ENCODE data around the gene HSD17B12.
"Not testable (repeated sequence)": the region's sequence is repeated elsewhere in the genome, so short reads cannot be mapped to it uniquely, and the experiment has no call there.

The HSD17B12 gene

DNA sequence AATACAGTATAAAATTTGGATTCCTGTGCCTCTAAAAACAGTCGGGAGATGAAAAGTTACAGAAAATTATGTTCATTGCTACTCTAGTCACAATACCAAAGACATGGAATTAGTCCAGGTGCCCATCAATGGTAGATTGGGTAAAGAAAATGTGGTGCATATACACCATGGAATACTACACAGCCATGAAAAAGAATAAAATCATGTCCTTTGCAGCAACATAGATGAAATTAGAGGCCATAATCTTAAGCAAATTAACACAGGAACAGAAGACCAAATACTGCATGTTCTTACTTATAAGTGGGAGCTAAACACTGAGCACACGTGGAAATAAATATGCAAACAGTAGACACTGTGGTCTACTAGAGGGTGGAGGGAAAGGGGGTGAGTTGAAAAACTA, 67.6 kb downstream of the HSD17B12 start:
- Histone ChIP-seq H3K4me2 (ENCODE audit: low read length) (no peak overlapping the region), H3K9ac (ENCODE audit: low read depth, low read length) (no peak overlapping the region), H3K9me3 (replicated peaks; ENCODE audit: low read length) (no peaks in the 10 kb centered on the region), H3K4me1 (ENCODE audit: control insufficient read depth, insufficient read depth, low read length) (no peaks in the 10 kb centered on the region), H3K27me3 (ENCODE audit: control insufficient read depth, insufficient read depth, low read length) (no peaks in the 10 kb centered on the region), H3K36me3 (ENCODE audit: insufficient read depth, low read length) (peaks cover 2% of the 10 kb centered on the region), H3K4me3 (ENCODE audit: low read length) (no peak overlapping the region)

GRCh38 chr11:43751726-43752125, 71.2 kb downstream of the HSD17B12 start:
- Histone ChIP-seq H3K36me3 (ENCODE audit: insufficient read depth, low read length) (peaks cover 9% of the 10 kb centered on the region), H3K27me3 (ENCODE audit: control insufficient read depth, insufficient read depth, low read length) (no peaks in the 10 kb centered on the region), H3K4me3 (ENCODE audit: low read length) (no peak overlapping the region)

DNA sequence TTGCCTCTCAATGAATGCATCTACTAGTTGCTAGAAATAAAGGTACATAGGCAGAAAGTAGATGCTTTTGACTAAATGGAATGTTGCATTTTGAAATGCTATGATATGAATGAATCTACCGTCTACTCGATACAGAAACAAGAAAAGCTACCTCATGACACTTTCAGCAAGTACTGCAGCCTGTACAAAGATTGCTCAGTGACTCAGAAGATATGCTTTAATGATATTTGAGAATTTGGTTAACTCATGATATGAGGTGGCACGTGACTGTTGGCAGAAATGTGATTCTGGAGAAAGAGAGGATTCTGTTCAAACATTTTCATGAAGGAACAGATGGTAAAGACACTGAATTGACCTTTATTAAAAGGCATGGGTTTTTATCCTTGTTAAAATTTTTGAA, 76.0 kb downstream of the HSD17B12 start:
- peaks cover 7% of the 10 kb centered on the region for H3K36me3 ChIP-seq (ENCODE audit: insufficient read depth, low read length)

More at GRCh38 chr11:43751726-43752125, 71.2 kb downstream of the HSD17B12 start:
- Histone ChIP-seq H3K9me3 (replicated peaks; ENCODE audit: low read length) (no peaks in the 10 kb centered on the region), H3K9ac (ENCODE audit: low read depth, low read length) (no peak overlapping the region), H3K4me1 (ENCODE audit: control insufficient read depth, insufficient read depth, low read length) (peaks cover 6% of the 10 kb centered on the region), H3K4me2 (ENCODE audit: low read length) (no peak overlapping the region)

GRCh38 chr11:43758927-43759326, 78.4 kb downstream of the HSD17B12 start:
- peaks cover 10% of the 10 kb centered on the region for H3K4me1 ChIP-seq (ENCODE audit: control insufficient read depth, insufficient read depth, low read length)
- no peak overlapping the region for H3K4me3 ChIP-seq (ENCODE audit: low read length)
- H3K9ac ChIP-seq (ENCODE audit: low read depth, low read length), result no peak overlapping the region
- H3K9me3 ChIP-seq (replicated peaks; ENCODE audit: low read length), result no peaks in the 10 kb centered on the region
- peaks cover 7% of the 10 kb centered on the region for H3K36me3 ChIP-seq (ENCODE audit: insufficient read depth, low read length)
- no peak overlapping the region for H3K4me2 ChIP-seq (ENCODE audit: low read length)
- H3K27me3 ChIP-seq (ENCODE audit: control insufficient read depth, insufficient read depth, low read length), result no peaks in the 10 kb centered on the region

More for the DNA sequence above, 76.0 kb downstream of the HSD17B12 start:
- no peak overlapping the region for H3K4me2 ChIP-seq (ENCODE audit: low read length)
- no peak overlapping the region for H3K4me3 ChIP-seq (ENCODE audit: low read length)
- no peaks in the 10 kb centered on the region for H3K27me3 ChIP-seq (ENCODE audit: control insufficient read depth, insufficient read depth, low read length)
- H3K9me3 ChIP-seq (replicated peaks; ENCODE audit: low read length), result no peaks in the 10 kb centered on the region
- H3K9ac ChIP-seq (ENCODE audit: low read depth, low read length), result no peak overlapping the region
- peaks cover 10% of the 10 kb centered on the region for H3K4me1 ChIP-seq (ENCODE audit: control insufficient read depth, insufficient read depth, low read length)

DNA sequence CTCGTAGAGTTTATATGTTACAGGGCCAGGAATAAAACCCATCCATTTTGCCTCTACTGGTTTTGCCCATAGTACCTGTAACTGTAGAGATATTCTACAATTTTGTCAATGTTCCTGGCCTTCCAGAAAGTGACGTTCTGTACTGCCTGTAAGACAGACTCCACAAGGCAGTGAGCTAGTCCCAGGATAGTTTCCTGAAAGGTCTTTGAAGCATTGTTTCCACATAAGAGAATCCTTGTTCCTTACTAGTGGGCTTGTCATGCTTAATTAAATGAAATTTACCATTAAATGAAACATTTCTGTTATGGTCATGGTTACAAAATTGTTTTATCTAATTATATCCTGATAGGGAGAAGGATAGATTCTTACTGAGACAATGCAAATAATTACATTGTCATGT, 80.4 kb downstream of the HSD17B12 start:
- Histone ChIP-seq H3K4me2 (ENCODE audit: low read length) (no peak overlapping the region), H3K36me3 (ENCODE audit: insufficient read depth, low read length) (no peaks in the 10 kb centered on the region), H3K4me3 (ENCODE audit: low read length) (no peak overlapping the region), H3K4me1 (ENCODE audit: control insufficient read depth, insufficient read depth, low read length) (peaks cover 10% of the 10 kb centered on the region), H3K9ac (ENCODE audit: low read depth, low read length) (no peak overlapping the region), H3K27me3 (ENCODE audit: control insufficient read depth, insufficient read depth, low read length) (no peaks in the 10 kb centered on the region), H3K9me3 (replicated peaks; ENCODE audit: low read length) (no peaks in the 10 kb centered on the region)

- H3K9me3 ChIP-seq (replicated peaks; ENCODE audit: low read length), result no peaks in the 10 kb centered on the region
- H3K27me3 ChIP-seq (ENCODE audit: control insufficient read depth, insufficient read depth, low read length), result no peaks in the 10 kb centered on the region
- H3K4me1 ChIP-seq (ENCODE audit: control insufficient read depth, insufficient read depth, low read length), result no peaks in the 10 kb centered on the region
- no peak overlapping the region for H3K9ac ChIP-seq (ENCODE audit: low read depth, low read length)
- peaks cover 9% of the 10 kb centered on the region for H3K36me3 ChIP-seq (ENCODE audit: insufficient read depth, low read length)
- no peak overlapping the region for H3K4me3 ChIP-seq (ENCODE audit: low read length)
- H3K4me2 ChIP-seq (ENCODE audit: low read length), result no peak overlapping the region
Observed at GRCh38 chr11:43765194-43765593, 84.7 kb downstream of the HSD17B12 start.

- H3K27me3 ChIP-seq (ENCODE audit: control insufficient read depth, insufficient read depth, low read length); H3K4me3 ChIP-seq (ENCODE audit: low read length); H3K4me2 ChIP-seq (ENCODE audit: low read length); H3K9ac ChIP-seq (ENCODE audit: low read depth, low read length); H3K36me3 ChIP-seq (ENCODE audit: insufficient read depth, low read length); H3K9me3 ChIP-seq (replicated peaks; ENCODE audit: low read length); H3K4me1 ChIP-seq (ENCODE audit: control insufficient read depth, insufficient read depth, low read length): not testable (repeated sequence)
Observed at GRCh38 chr11:43768654-43769053, 88.1 kb downstream of the HSD17B12 start.

- Histone ChIP-seq H3K9me3 (replicated peaks; ENCODE audit: low read length) (no peaks in the 10 kb centered on the region), H3K27me3 (ENCODE audit: control insufficient read depth, insufficient read depth, low read length) (no peaks in the 10 kb centered on the region), H3K4me3 (ENCODE audit: low read length) (no peak overlapping the region), H3K36me3 (ENCODE audit: insufficient read depth, low read length) (peaks cover 9% of the 10 kb centered on the region), H3K9ac (ENCODE audit: low read depth, low read length) (no peak overlapping the region), H3K4me1 (ENCODE audit: control insufficient read depth, insufficient read depth, low read length) (no peaks in the 10 kb centered on the region), H3K4me2 (ENCODE audit: low read length) (no peak overlapping the region)
Observed at GRCh38 chr11:43770173-43770572, 89.6 kb downstream of the HSD17B12 start.

DNA sequence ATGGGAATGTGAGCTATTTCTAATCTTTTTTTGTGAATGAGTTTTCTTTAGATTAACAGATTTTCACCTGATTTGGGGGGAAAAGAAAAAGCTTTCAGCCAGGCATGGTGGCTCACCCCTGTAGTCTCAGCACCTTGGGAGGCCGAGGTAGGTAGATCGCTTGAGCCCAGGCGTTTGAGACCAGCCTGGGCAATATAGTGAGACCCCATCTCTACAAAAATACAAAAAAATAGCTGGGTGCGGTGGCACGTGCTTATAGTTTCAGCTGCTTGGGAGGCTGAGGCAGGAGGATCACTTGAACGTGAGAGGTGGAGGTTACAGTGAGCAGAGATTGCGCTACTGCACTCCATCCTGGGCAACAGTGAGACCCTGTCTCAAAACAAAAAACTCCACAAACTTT, 92.2 kb downstream of the HSD17B12 start:
- Histone ChIP-seq H3K4me1 (ENCODE audit: control insufficient read depth, insufficient read depth, low read length) (no peaks in the 10 kb centered on the region), H3K4me3 (ENCODE audit: low read length) (no peak overlapping the region), H3K4me2 (ENCODE audit: low read length) (no peak overlapping the region), H3K36me3 (ENCODE audit: insufficient read depth, low read length) (peaks cover 9% of the 10 kb centered on the region), H3K9ac (ENCODE audit: low read depth, low read length) (no peak overlapping the region), H3K27me3 (ENCODE audit: control insufficient read depth, insufficient read depth, low read length) (no peaks in the 10 kb centered on the region), H3K9me3 (replicated peaks; ENCODE audit: low read length) (no peaks in the 10 kb centered on the region)

GRCh38 chr11:43774786-43775185, 94.2 kb downstream of the HSD17B12 start:
- Histone ChIP-seq H3K9me3 (replicated peaks; ENCODE audit: low read length) (no peaks in the 10 kb centered on the region), H3K9ac (ENCODE audit: low read depth, low read length) (no peak overlapping the region)

DNA sequence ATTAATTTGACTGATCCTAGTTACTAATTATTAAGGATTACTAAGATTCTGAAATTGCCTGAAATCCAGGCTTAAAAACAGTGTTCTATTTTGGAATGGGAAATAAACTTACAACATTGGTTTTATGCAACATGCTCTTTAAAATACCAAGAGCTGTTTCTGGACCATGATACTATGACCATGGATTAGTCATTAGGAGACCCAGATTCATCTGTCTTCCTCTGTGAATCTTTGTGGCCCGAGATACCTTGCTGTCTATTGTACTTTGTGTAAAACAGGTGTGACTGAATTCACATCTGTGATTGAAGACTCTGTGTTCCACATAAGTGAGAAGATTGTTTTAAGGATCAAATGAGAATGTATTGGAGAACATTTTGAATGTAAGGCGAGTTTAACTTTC, 98.8 kb downstream of the HSD17B12 start:
- Histone ChIP-seq H3K9ac (ENCODE audit: low read depth, low read length) (no peak overlapping the region), H3K4me1 (ENCODE audit: control insufficient read depth, insufficient read depth, low read length) (no peaks in the 10 kb centered on the region), H3K27me3 (ENCODE audit: control insufficient read depth, insufficient read depth, low read length) (no peaks in the 10 kb centered on the region), H3K36me3 (ENCODE audit: insufficient read depth, low read length) (no peaks in the 10 kb centered on the region), H3K4me2 (ENCODE audit: low read length) (no peak overlapping the region), H3K9me3 (replicated peaks; ENCODE audit: low read length) (no peaks in the 10 kb centered on the region), H3K4me3 (ENCODE audit: low read length) (no peak overlapping the region)

More at GRCh38 chr11:43774786-43775185, 94.2 kb downstream of the HSD17B12 start:
- Histone ChIP-seq H3K4me2 (ENCODE audit: low read length) (no peak overlapping the region), H3K4me1 (ENCODE audit: control insufficient read depth, insufficient read depth, low read length) (no peaks in the 10 kb centered on the region), H3K36me3 (ENCODE audit: insufficient read depth, low read length) (no peaks in the 10 kb centered on the region), H3K27me3 (ENCODE audit: control insufficient read depth, insufficient read depth, low read length) (no peaks in the 10 kb centered on the region), H3K4me3 (ENCODE audit: low read length) (no peak overlapping the region)

GRCh38 chr11:43784301-43784700, 103.8 kb downstream of the HSD17B12 start:
- H3K4me1 ChIP-seq (ENCODE audit: control insufficient read depth, insufficient read depth, low read length), result peaks cover 12% of the 10 kb centered on the region
- no peaks in the 10 kb centered on the region for H3K9me3 ChIP-seq (replicated peaks; ENCODE audit: low read length)
- H3K36me3 ChIP-seq (ENCODE audit: insufficient read depth, low read length), result no peaks in the 10 kb centered on the region
- H3K4me3 ChIP-seq (ENCODE audit: low read length), result no peak overlapping the region
- no peaks in the 10 kb centered on the region for H3K27me3 ChIP-seq (ENCODE audit: control insufficient read depth, insufficient read depth, low read length)
- H3K4me2 ChIP-seq (ENCODE audit: low read length), result no peak overlapping the region
- no peak overlapping the region for H3K9ac ChIP-seq (ENCODE audit: low read depth, low read length)

Data from skeletal muscle satellite cell (primary cell).